Measurements from ENCODE around the gene NEIL3.
"Not testable (repeated sequence)": the region's sequence is repeated elsewhere in the genome, so short reads cannot be mapped to it uniquely, and the experiment has no call there.

The NEIL3 gene

DNA sequence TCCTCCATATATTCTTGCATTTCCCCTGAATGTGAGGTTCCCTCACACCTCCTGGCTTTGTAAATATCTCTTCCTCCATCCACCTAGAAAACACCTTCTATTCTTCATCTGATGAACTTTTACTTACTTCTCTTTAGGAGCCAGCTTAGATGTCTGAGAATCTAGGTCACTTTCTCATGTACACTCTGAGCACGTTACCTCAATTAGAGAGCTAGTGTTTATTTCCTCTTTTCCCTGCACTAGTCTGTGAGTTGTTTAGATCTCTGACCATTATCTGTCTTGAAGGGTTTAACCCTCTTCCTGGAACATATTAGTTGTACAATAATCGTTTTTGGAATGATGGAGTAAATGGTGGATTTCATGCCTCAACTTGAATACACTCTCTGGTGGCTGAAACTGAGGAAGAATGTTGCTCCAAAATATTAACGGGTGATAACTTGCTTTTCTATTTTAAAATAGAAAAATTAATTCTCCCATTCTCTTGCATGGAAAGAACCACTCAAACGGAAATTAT is 8.5 kb upstream of the NEIL3 start:
- DNase-seq (ENCODE audit: low spot score): no peak

DNA sequence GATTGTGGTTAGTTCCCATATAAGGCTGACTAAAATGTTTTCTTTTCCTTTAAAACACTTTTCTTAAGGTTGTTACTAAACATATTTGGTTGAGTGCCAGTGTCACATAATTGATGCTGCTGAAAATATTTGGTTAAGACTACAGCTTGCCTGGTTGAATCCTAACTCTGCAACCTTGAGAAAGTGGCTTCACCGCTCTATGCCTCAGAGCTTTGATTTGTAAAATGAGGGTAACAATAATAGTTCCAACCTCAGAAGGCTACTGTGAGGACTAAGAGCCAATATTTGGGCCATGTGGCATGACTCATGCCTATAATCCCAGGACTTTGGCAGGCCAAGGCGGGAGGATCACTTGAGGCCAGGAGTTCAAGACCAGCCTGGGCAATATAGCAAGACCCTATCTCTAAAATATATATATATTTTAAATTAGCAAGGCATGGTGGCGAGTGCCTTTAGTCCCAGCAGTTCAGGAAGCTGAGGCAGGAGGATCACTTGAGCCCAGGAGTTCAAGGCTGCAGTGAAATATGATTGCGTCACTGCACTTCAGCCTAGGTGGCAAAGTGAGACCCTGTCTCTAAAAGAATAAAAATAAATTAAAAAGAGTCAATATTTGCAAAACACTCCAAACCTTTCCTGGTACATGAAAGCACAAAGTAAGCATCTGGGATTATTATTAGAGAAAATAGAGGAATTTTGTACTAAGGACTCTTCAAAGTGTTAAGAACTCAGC is 7.1 kb upstream of the NEIL3 start:
- no peak for DNase-seq (ENCODE audit: low spot score)

GRCh38 chr4:177304094-177304493 is 5.6 kb upstream of the NEIL3 start:
- DNase-seq (ENCODE audit: low spot score): no peak

DNA sequence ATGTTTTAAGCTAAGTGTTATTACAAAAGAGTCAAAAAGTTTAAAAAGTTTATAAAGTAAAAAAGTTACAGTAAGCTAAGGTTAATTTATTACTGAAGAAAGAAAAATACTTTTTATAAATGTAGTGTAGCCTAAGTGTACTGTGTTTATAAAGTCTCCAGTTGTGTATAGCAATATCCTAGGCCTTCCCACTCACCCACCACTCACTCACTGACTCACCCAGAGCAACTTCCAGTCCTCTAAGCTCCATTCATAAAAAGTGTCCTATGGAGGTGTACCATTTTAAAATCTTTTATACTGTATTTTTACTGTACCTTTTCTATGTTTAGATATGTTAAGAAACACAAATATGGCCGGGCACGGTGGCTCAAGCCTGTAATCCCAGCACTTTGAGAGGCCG is 4.8 kb upstream of the NEIL3 start:
- DNase-seq (ENCODE audit: low spot score): not testable (repeated sequence)

- DNase-seq (ENCODE audit: low spot score): no peak
Observed at GRCh38 chr4:177308125-177308524, 1.5 kb upstream of the NEIL3 start.

GRCh38 chr4:177308847-177309521 is 690 bp upstream of the NEIL3 start:
- no peak for DNase-seq (ENCODE audit: low spot score)

DNA sequence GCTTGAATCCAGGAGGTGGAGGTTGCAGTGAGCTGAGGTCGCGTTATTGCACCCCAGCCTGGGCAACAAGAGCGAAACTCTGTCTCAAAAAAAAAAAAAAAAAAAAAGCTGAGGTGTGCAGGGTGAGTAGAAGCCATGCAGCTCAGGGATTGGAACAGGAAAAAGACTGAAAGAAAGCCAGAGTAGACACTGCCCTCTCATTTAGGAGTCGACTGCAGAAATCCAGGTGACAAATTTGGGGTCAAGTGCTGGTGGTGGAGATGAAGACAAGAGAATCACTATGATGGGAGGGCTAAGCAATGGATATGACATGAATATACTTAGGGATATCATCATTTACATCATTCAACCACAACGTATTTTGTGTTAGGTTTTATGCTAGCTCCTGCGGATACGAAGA is 1.9 kb downstream of the NEIL3 start:
- DNase-seq (ENCODE audit: low spot score): no peak

DNA sequence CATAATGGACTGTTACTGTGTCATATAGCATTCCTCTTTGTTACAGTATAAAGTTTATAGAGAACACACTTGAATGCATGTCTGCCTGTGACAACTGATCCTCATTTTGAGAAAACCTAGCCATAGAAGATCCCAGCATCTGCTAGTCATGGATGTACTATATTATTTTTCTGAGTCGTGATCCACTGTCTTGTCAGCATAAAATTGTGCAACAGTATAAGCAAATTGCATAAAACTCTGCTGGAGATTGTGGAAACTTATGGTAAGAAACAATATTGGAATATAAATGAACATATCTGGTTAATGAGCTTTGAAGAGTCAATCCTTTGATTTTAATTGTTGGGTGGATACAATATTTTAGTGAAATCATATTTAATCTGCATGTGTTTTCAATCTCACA is 3.6 kb downstream of the NEIL3 start:
- no peak for DNase-seq (ENCODE audit: low spot score)

GRCh38 chr4:177315767-177316464 is 6.2 kb downstream of the NEIL3 start:
- no peak for DNase-seq (ENCODE audit: low spot score)

GRCh38 chr4:177320721-177321120 is 11.0 kb downstream of the NEIL3 start:
- no peak for DNase-seq (ENCODE audit: low spot score)

DNA sequence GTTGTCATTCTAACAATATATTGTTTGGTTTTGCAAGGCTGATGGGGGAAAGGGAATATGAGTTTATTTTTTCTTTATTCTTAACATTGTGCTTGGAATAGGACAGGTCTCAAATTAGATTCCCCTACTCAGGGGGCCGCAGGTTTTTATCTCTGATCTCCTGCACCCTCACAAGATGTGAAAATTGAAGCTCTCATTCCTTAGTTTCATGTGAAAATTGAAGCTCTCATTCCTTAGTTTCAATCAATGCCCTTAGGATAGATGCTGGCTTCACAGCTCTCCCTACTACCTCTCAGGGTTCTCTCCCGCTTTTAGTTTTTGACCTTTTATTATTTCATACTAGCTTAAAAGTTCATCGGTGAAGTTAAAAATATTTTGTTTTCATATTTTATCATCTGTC is 12.0 kb downstream of the NEIL3 start:
- DNase-seq (ENCODE audit: low spot score): no peak

DNA sequence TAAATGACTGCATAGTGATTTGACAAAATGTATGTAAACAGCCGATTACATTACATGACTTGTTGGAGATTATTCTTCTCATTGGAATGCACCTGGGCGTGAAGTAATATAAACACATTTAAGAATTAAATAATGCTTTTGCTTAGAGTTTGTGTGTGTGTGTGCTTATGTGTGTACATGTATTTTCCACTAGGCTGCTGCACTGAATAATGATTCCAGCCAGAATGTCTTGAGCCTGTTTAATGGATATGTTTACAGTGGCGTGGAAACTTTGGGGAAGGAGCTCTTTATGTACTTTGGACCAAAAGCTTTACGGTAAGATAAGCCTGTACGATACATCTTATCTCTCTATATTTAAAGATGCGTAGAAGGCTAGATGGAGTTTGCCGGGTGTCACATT is 12.6 kb downstream of the NEIL3 start:
- no peak for DNase-seq (ENCODE audit: low spot score)

GRCh38 chr4:177322881-177323280 is 13.2 kb downstream of the NEIL3 start:
- DNase-seq (ENCODE audit: low spot score): no peak

GRCh38 chr4:177323416-177323815 is 13.7 kb downstream of the NEIL3 start:
- no peak for DNase-seq (ENCODE audit: low spot score)

GRCh38 chr4:177332119-177332518 is 22.4 kb downstream of the NEIL3 start:
- DNase-seq (ENCODE audit: low spot score): no peak

GRCh38 chr4:177339477-177340374 is 30.1 kb downstream of the NEIL3 start:
- DNase-seq (ENCODE audit: low spot score): peak; percentile 19

DNA sequence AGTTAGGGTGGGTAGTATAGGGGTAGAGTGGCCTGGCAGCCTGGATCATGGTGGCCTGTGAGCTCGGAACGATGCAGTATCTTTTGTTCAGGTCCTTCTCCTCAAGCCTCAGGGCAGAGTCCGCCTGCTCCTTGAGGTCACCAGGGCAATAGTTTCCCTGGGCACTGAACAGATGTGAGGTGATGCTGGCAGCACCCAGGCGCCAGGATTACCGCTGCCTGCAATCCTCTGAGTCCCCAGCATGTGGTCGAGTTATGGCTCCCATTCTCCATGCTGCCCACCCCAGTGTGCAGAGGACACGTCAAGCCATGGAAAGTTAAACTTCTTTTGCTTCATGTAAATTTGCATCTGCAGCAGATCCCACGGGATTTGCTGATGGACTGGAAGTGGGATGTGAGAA is 38.7 kb downstream of the NEIL3 start:
- no peak for DNase-seq (ENCODE audit: low spot score)

GRCh38 chr4:177349191-177349590 is 39.5 kb downstream of the NEIL3 start:
- DNase-seq (ENCODE audit: low spot score): no peak

DNA sequence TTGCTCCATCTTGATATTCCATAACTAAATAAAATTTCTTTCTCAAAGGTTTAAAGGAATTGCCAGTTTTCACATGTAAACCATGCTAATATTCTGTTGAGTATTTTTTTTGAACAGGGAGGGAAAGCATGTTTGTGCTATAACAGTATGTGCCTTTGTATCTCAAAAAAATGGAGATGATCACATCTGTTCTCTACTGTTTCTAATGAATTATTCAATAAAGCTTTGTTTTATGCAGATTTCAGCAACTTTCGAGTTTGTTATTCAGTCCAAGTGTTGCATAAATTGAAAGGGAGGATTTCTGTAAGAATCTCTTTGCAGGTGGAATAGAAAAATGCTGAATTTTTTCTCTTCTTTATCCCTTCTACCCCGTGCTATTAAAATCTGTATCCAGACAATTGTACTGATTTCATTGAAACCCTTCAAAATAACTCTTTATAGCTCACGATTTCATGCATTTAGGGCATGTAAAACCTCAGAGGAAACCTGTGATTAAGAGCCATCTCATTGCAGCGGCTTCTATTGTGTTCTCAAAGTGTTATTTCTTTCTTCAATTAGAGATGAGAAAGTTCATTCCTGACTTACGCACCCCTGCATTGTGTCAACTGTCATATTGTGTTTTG is 42.1 kb downstream of the NEIL3 start:
- DNase-seq (ENCODE audit: low spot score): peak; percentile 21

DNA sequence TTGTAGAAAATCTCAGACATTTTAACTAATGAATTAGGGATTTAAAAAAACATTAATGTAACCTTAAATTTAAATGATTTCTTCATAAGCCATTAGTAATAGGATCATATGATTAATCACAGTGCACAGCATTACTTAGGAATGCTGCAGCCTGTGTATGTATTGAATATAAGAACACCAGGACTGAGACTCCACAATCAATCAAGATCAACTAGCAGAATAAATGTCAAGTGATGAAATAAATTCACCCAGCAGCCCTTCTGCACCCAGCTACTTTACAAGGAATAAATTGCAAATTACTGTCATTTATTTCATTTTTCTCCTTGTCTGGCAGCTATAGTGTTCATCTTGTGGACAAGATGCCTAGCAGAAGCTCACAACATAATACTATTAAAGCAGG is 46.5 kb downstream of the NEIL3 start:
- no peak for DNase-seq (ENCODE audit: low spot score)

DNA sequence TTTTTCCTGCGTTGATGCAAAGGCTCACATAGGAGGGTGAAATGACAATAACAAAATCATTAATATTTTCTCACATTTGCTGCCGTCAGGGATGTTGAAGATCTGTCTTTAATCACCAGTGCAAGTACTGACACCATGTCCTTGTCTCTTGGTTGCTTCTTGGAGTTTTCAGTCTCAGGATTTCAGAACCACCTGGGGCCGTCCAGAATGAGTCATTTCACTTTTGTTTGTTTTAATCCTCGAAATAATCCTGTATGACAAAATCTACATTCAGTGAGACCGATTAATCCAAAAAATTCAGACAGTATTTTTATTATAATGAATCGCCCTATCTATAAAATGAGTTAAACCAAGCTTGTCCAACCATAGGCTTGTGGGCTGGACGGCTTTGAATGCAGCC is 47.2 kb downstream of the NEIL3 start:
- DNase-seq (ENCODE audit: low spot score): no peak

DNA sequence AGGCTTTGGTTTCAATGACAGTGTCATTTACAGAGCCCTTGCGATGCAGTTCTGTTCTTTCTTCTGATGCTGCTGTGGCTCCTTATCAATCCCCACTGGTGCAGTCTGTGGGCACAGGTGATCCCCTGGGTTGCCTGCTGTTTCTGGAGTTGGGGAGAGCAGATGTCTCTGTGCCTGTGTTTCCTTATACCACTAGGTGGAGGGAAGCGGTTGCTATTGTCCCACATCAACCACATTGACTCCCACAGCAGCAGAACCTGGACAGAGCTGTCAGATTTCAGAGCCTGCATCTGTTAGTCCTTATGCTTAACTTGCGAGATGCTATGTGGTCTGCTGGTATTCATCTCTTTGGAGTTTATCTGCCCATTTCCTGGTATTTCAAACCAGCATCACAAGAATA is 57.7 kb downstream of the NEIL3 start:
- no peak for DNase-seq (ENCODE audit: low spot score)

All from Ammon's horn (tissue), 1 donor.